CD4-positive, alpha-beta T cell (primary cell): ENCODE measurements around the gene CCDC70. TPM values are rescaled to one million over a fixed set of nuclear protein-coding genes. Genes with fewer than 3 reads are reported as not detected.

Source experiments
- ATAC-seq: fragments of 200-7000 bp; cut with Tn5 transposase; one replicate; pipeline ENCODE4 v1.10.0; 2022; ENCODE audit warnings: mild to moderate bottlenecking; ENCODE audit not compliant: poor library complexity
- CTCF ChIA-PET: fragments of 350-600 bp; sonication (Branson Sonifier 250); formaldehyde crosslinking; loops from one replicate; lab custom pipeline; 2021; ENCODE audit warnings: antibody characterized with exemption, inconsistent platforms; lab: Charles Lee
- POLR2A ChIA-PET: fragments of 350-600 bp; sonication (Branson Sonifier 250); formaldehyde crosslinking; loops from one replicate; lab custom pipeline; 2021; ENCODE audit warnings: antibody characterized with exemption, inconsistent platforms; lab: Charles Lee
- DNase-seq, 14 experiments: peaks; one replicate each; pipeline ENCODE4 v3.0.0-alpha.2; 2013 to 2020; ENCODE audit warnings: mixed read lengths in 2 of 14
- H3K27ac ChIP-seq, 2 donors: one replicate each; pipeline versions ENCODE4 v1.5.1 to v1.7.0; 2013; ENCODE audit warnings: low read length in 2 of 2, low read depth in 1 of 2, mild to moderate bottlenecking in 1 of 2
- H3K27me3 ChIP-seq, 2 experiments: 1 replicate in 1 of 2; 2 replicates in 1 of 2; pipeline versions ENCODE4 v1.6.1 to v1.7.0; 2013; ENCODE audit warnings: low read length in 2 of 2, control low read depth in 1 of 2, mild to moderate bottlenecking in 1 of 2, moderate library complexity in 1 of 2; ENCODE audit not compliant: insufficient read depth in 2 of 2, control insufficient read depth in 1 of 2
- H3K36me3 ChIP-seq: one replicate; pipeline ENCODE4 v1.6.1; 2013; ENCODE audit warnings: low read length, control low read depth; ENCODE audit not compliant: insufficient read depth
- H3K4me1 ChIP-seq: one replicate; pipeline ENCODE4 v1.6.1; 2013; ENCODE audit warnings: low read length, control low read depth; ENCODE audit not compliant: insufficient read depth
- H3K4me3 ChIP-seq: one replicate; pipeline ENCODE4 v1.5.1; 2013; ENCODE audit warnings: mild to moderate bottlenecking, low read length, moderate library complexity
- H3K9me3 ChIP-seq, 2 experiments: 1 replicate in 1 of 2; 2 replicates in 1 of 2; pipeline versions ENCODE4 v1.6.1 to v1.7.0; 2013; ENCODE audit warnings: low read length in 2 of 2, mild to moderate bottlenecking in 2 of 2, control low read depth in 1 of 2, moderate library complexity in 1 of 2; ENCODE audit not compliant: control insufficient read depth in 1 of 2, insufficient read depth in 1 of 2
- H3K27ac Mint-ChIP-seq: one replicate; pipeline ENCODE4 v1.8.0; 2020; ENCODE audit warnings: mixed read lengths
- H3K27me3 Mint-ChIP-seq: one replicate; pipeline ENCODE4 v1.8.0; 2021; ENCODE audit warnings: mixed read lengths
- H3K36me3 Mint-ChIP-seq: one replicate; pipeline ENCODE4 v1.8.0; 2021; ENCODE audit warnings: low read depth, mixed read lengths
- H3K4me1 Mint-ChIP-seq: one replicate; pipeline ENCODE4 v1.8.0; 2021; ENCODE audit warnings: low read depth, mixed read lengths
- H3K4me3 Mint-ChIP-seq: one replicate; pipeline ENCODE4 v1.8.0; 2020; ENCODE audit warnings: mild to moderate bottlenecking, mixed read lengths
- H3K9me3 Mint-ChIP-seq: one replicate; pipeline ENCODE4 v1.8.0; 2020; ENCODE audit warnings: mixed read lengths
- intact Hi-C, 2 experiments: fragments of 100-400 bp; cut with DNase I in 1 of 2; cut with micrococcal nuclease in 1 of 2; formaldehyde crosslinking; loops; one replicate each; pipeline versions ENCODE4 v1.15.1 to v1.9.0; 2023 to 2025; cut with DNase I, micrococcal nuclease
- total RNA-seq, 174 experiments: library from RNA in 2 of 174; stranded (reverse) in 2 of 174; gene quantifications; one replicate each; pipeline ENCODE4 v1.2.3 and lab custom pipeline; 2021 to 2026
- TF ChIP-seq, protein P1 (sequence below): fragments of 200-600 bp; IDR thresholded peaks from one replicate; pipeline ENCODE4 v1.8.0; 2022; ENCODE audit warnings: antibody characterized with exemption, mild to moderate bottlenecking

CCDC70 gene
- total RNA-seq, 2 experiments from 2014 or later = not detected

DNA sequence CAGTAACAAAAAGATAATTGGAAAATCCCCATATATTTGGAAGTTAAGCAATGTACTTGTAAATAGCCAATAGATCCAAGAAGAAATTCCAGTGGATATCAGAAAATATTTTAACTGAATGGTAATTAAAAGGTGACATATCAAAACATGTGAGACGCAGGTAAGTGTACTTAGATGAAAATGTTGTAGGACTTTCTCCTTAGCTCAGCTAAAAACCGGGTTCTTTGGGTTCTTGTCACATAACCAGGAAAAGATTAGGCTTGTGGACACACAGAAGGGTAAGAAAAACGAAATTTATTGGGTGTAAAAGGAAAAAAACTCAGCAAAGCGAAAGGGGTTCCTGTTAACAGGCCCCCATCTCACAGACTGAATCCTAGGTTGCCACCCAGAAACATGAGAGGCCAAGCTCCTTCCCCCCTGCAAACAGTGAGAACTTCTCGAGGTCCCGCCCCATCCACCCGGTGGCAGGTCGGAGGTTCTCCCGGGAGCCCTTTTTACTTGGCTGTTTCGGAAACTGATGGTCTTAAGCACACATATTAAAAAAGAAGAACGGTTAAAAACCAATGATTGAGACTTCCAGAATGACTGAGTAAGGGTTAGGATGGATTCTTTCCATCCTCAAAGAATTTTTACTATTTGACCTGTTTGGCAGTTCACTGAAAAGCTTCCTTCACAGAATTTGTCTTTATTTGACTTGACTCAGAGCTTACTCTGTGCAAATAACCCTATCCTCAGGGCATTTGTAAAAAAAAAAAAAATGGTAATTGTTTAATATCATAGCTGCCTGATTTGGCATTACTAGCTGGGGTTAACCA is 3.1 kb upstream of the CCDC70 start:
- Histone ChIP-seq H3K27me3 (no peaks in the 10 kb centered on the region), H3K4me3 (no peak overlapping the region), H3K27ac (no peak overlapping the region), H3K4me1 (no peaks in the 10 kb centered on the region), H3K36me3 (no peaks in the 10 kb centered on the region), H3K9me3 (no peaks in the 10 kb centered on the region)
- TF ChIP-seq, protein P1, sequence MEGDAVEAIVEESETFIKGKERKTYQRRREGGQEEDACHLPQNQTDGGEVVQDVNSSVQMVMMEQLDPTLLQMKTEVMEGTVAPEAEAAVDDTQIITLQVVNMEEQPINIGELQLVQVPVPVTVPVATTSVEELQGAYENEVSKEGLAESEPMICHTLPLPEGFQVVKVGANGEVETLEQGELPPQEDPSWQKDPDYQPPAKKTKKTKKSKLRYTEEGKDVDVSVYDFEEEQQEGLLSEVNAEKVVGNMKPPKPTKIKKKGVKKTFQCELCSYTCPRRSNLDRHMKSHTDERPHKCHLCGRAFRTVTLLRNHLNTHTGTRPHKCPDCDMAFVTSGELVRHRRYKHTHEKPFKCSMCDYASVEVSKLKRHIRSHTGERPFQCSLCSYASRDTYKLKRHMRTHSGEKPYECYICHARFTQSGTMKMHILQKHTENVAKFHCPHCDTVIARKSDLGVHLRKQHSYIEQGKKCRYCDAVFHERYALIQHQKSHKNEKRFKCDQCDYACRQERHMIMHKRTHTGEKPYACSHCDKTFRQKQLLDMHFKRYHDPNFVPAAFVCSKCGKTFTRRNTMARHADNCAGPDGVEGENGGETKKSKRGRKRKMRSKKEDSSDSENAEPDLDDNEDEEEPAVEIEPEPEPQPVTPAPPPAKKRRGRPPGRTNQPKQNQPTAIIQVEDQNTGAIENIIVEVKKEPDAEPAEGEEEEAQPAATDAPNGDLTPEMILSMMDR = no peak
- Mint-ChIP-seq H3K36me3 (no peaks in the 10 kb centered on the region), H3K4me1 (peaks cover 7% of the 10 kb centered on the region), H3K9me3 (no peaks in the 10 kb centered on the region), H3K27me3 (peaks cover 5% of the 10 kb centered on the region), H3K4me3 (no peak overlapping the region), H3K27ac (no peak overlapping the region)
- intact Hi-C loops = no loop called here
- DNase-seq (no peak), ATAC-seq (no peak)
- ChIA-PET POLR2A (interaction anchor here (0.6 kb wide), 1 partner anchor 589 kb away, joined by 3 read pairs; no protein-coding TSS in a partner anchor), CTCF (no interaction called here)

DNA sequence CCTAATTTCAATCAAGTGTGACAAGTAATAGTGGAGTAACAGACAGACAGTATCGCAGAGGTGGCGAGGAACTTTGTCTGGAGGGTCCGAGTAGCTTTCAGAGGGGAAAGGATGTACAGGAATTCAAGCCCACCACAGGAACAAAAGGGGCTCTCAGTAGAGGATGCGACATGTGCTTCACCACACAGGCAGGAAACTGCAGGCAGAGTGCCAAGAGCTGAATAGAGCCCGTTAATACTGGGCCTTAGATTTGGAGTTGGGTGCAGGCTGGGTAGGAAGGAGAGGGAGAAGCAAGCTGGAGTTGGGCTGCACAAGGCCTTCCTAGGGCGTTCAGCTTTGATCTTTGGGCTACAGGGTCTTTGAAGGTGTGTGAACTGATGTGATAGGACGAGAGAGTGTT is 1.2 kb downstream of the CCDC70 start:
- Histone ChIP-seq H3K27ac (no peak overlapping the region), H3K36me3 (no peaks in the 10 kb centered on the region), H3K4me1 (no peaks in the 10 kb centered on the region), H3K9me3 (no peaks in the 10 kb centered on the region), H3K4me3 (no peak overlapping the region), H3K27me3 (no peaks in the 10 kb centered on the region)
- no peak for ATAC-seq
- ChIA-PET POLR2A (interaction anchor here (0.7 kb wide), 1 partner anchor 409 kb away, joined by 3 read pairs; no protein-coding TSS in a partner anchor), CTCF (no interaction called here)
- H3K9me3 Mint-ChIP-seq = no peaks in the 10 kb centered on the region
- intact Hi-C loops = no loop called here
- no peak for DNase-seq
- H3K27me3 Mint-ChIP-seq = peaks cover 4% of the 10 kb centered on the region
- peaks cover 7% of the 10 kb centered on the region for H3K4me1 Mint-ChIP-seq
- H3K36me3 Mint-ChIP-seq = no peaks in the 10 kb centered on the region
- no peak overlapping the region for H3K27ac Mint-ChIP-seq
- TF ChIP-seq, protein P1 = no peak
- H3K4me3 Mint-ChIP-seq = no peak overlapping the region

DNA sequence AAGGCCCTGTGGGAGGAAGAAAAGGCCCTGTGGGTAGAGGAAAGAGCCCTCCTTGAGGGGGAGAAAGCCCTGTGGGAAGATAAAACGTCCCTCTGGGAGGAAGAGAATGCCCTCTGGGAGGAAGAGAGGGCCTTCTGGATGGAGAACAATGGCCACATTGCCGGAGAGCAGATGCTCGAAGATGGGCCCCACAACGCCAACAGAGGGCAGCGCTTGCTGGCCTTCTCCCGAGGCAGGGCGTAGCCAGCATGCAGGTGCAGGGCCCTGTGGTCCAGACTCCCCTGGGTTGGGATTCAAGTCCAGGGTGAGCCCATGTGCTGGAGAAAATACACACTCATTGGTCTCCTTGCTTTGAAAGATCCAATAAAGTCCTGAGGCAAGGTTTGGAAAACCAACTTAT is 4.1 kb downstream of the CCDC70 start:
- peaks cover 7% of the 10 kb centered on the region for H3K4me1 Mint-ChIP-seq
- no peak overlapping the region for H3K4me3 Mint-ChIP-seq
- POLR2A ChIA-PET = no interaction called here
- no peaks in the 10 kb centered on the region for H3K9me3 Mint-ChIP-seq
- Histone ChIP-seq H3K36me3 (no peaks in the 10 kb centered on the region), H3K27me3 (no peaks in the 10 kb centered on the region), H3K27ac (no peak overlapping the region), H3K4me1 (no peaks in the 10 kb centered on the region), H3K4me3 (no peak overlapping the region), H3K9me3 (no peaks in the 10 kb centered on the region)
- TF ChIP-seq, protein P1 = no peak
- no peak overlapping the region for H3K27ac Mint-ChIP-seq
- DNase-seq = no peak
- intact Hi-C loops = no loop called here
- H3K27me3 Mint-ChIP-seq = peaks cover 4% of the 10 kb centered on the region
- no peak for ATAC-seq
- no peaks in the 10 kb centered on the region for H3K36me3 Mint-ChIP-seq
- CTCF ChIA-PET = no interaction called here
